ENCODE data around the gene CXCL16. TPM values are rescaled to one million over a fixed set of nuclear protein-coding genes. Genes with fewer than 3 reads are reported as not detected.

CXCL16 gene, protein sequence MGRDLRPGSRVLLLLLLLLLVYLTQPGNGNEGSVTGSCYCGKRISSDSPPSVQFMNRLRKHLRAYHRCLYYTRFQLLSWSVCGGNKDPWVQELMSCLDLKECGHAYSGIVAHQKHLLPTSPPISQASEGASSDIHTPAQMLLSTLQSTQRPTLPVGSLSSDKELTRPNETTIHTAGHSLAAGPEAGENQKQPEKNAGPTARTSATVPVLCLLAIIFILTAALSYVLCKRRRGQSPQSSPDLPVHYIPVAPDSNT
- total RNA-seq: 1 to 10 TPM; 2.7 to 6.7 TPM

DNA sequence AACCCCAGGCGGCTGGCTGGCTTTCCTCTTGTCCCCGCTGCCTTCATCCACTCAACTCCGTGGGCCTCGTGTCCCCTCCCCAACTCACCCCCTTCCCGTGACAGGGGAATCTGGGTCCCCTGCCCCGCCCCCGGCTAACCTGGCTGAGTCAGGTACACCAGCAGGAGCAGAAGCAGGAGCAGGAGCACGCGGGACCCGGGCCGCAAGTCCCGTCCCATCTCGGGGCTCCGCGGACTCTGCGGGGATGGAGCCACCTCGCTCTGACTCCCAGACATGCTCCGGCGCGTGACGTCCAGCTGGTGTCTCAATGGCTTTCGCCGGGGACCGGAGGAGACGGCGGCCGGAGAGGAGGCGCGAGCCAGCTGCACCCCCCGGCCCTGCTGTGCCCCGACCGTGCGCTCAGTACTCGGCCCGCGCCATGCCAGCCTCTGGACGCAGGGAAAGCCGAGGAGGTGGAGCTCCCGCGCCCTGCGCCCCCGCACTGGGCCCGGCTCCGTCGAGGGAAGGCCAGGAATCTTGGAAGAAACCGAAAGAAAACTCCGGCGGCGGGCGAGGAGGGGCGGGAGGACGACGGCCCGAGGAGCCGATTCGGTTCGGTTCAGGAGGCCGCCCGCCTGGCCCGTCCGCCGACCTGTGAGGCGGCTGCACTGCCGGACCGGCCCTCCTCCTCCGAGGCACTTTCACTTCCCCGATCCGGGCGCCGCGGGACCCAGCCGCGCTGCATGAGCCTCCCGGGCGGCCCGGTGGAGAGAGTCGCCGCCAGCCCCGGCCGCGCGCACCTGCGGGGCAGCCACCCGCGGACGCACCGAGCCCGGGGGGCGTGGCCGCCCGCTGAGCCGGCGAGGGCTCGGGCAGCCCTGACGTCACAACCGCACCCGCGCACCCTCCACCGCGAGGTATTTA, at the start of gene CXCL16, which contains the start of gene ZMYND15:
Gene CXCL16, minus strand, starts transcription at position 807 of the 903 bp plus-strand sequence. Its CDS starts 589 bp downstream, at position 218.
Gene ZMYND15, plus strand, starts transcription at position 712 of the 903 bp plus-strand sequence. CDS start 716 bp downstream, outside the sequence.
- peak; percentile 76 for ATAC-seq (replicated peaks)
- Mint-ChIP-seq H3K4me1 (peaks cover 20% of the 10 kb centered on the region), H3K4me3 (peak within 1 kb of the TSS; percentile 85), H3K36me3 (ENCODE audit: low read depth) (no peaks in the 10 kb centered on the region), H3K27me3 (peaks cover 10% of the 10 kb centered on the region), H3K27ac (peak within 1 kb of the TSS; percentile 68), H3K9me3 (no peaks in the 10 kb centered on the region)

GRCh38 chr17:4788807-4789700, 49.3 kb upstream of the CXCL16 start, which contains the start of gene GLTPD2:
Gene GLTPD2, plus strand, starts transcription at chr17:4788964. Its CDS starts 48 bp downstream, at chr17:4789012.
- no peaks in the 10 kb centered on the region for H3K36me3 Mint-ChIP-seq (ENCODE audit: low read depth)
- no peak within 1 kb of the TSS for H3K27ac Mint-ChIP-seq
- peaks cover 7% of the 10 kb centered on the region for H3K4me1 Mint-ChIP-seq
- H3K27me3 Mint-ChIP-seq: peaks cover 13% of the 10 kb centered on the region
- H3K9me3 Mint-ChIP-seq: no peaks in the 10 kb centered on the region
- ATAC-seq (replicated peaks): no peak
- H3K4me3 Mint-ChIP-seq: peak within 1 kb of the TSS; percentile 94

GRCh38 chr17:4788159-4788806, 48.6 kb upstream of the CXCL16 start:
- H3K4me3 Mint-ChIP-seq: peak overlapping the region; percentile 21
- H3K27me3 Mint-ChIP-seq: peaks cover 18% of the 10 kb centered on the region
- peaks cover 7% of the 10 kb centered on the region for H3K4me1 Mint-ChIP-seq
- no peak for ATAC-seq (replicated peaks)
- no peak overlapping the region for H3K27ac Mint-ChIP-seq
- no peaks in the 10 kb centered on the region for H3K36me3 Mint-ChIP-seq (ENCODE audit: low read depth)
- H3K9me3 Mint-ChIP-seq: no peaks in the 10 kb centered on the region

DNA sequence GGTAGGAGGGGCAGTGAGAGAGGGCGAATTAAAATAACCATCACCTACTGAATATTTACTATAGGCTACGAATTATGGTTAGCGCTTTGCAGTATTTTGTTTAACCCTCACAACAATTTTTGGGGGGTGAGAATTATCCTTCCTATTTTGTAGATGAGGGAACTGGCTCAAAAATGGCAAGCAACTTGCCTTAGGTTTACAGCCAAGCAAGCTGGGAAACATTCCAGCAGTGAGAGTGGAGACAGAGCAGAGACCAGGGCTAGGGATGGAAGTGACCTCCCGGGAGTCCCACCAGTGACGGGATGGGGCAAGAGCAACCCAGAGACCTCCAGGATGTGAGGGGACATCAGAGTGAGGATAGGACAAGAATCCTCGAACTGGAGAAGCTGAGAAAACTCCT, 46.8 kb upstream of the CXCL16 start:
- Mint-ChIP-seq H3K4me1 (peaks cover 7% of the 10 kb centered on the region), H3K9me3 (no peaks in the 10 kb centered on the region), H3K27me3 (peaks cover 26% of the 10 kb centered on the region), H3K27ac (no peak overlapping the region), H3K36me3 (ENCODE audit: low read depth) (no peaks in the 10 kb centered on the region), H3K4me3 (no peak overlapping the region)
- ATAC-seq (replicated peaks): no peak

- no peak for ATAC-seq (replicated peaks)
- Mint-ChIP-seq H3K27me3 (peaks cover 26% of the 10 kb centered on the region), H3K9me3 (no peaks in the 10 kb centered on the region), H3K4me3 (peak within 1 kb of the TSS; percentile 25), H3K4me1 (peaks cover 7% of the 10 kb centered on the region), H3K27ac (no peak within 1 kb of the TSS), H3K36me3 (ENCODE audit: low read depth) (no peaks in the 10 kb centered on the region)
Measured at GRCh38 chr17:4786106-4786511, 46.4 kb upstream of the CXCL16 start, which contains the start of gene VMO1. Gene VMO1, minus strand, starts transcription at chr17:4786364. Its CDS starts 12 bp downstream, at chr17:4786352.

- no peak overlapping the region for H3K27ac Mint-ChIP-seq
- no peaks in the 10 kb centered on the region for H3K36me3 Mint-ChIP-seq (ENCODE audit: low read depth)
- peaks cover 29% of the 10 kb centered on the region for H3K27me3 Mint-ChIP-seq
- H3K4me1 Mint-ChIP-seq: peaks cover 3% of the 10 kb centered on the region
- ATAC-seq (replicated peaks): no peak
- no peaks in the 10 kb centered on the region for H3K9me3 Mint-ChIP-seq
- peak overlapping the region; percentile 25 for H3K4me3 Mint-ChIP-seq
Measured at GRCh38 chr17:4785311-4786105, 45.8 kb upstream of the CXCL16 start.

DNA sequence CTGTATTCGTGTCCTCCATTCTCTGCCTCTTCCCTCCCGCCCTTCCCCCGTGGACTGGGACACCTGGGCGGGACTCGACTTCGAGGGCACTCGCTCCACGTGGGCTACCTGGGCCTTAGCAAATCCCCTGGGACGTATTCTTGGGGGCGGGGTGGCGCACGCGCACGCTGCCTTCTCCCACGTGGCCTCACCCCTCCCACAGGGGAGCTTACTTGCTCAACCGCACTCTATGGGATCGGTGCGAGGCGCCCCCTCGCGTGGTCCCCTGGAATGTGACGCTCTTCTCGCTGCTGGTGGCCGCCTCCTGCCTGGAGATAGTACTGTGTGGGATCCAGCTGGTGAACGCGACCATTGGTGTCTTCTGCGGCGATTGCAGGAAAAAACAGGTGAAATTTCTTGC, 42.9 kb upstream of the CXCL16 start:
- H3K36me3 Mint-ChIP-seq (ENCODE audit: low read depth): no peaks in the 10 kb centered on the region
- peak; percentile 39 for ATAC-seq (replicated peaks)
- no peaks in the 10 kb centered on the region for H3K9me3 Mint-ChIP-seq
- H3K27me3 Mint-ChIP-seq: peaks cover 32% of the 10 kb centered on the region
- H3K4me1 Mint-ChIP-seq: no peaks in the 10 kb centered on the region
- H3K4me3 Mint-ChIP-seq: no peak overlapping the region
- no peak overlapping the region for H3K27ac Mint-ChIP-seq

GRCh38 chr17:4780325-4780955, 40.7 kb upstream of the CXCL16 start:
- no peak for ATAC-seq (replicated peaks)
- Mint-ChIP-seq H3K4me3 (no peak overlapping the region), H3K27ac (no peak overlapping the region)

DNA sequence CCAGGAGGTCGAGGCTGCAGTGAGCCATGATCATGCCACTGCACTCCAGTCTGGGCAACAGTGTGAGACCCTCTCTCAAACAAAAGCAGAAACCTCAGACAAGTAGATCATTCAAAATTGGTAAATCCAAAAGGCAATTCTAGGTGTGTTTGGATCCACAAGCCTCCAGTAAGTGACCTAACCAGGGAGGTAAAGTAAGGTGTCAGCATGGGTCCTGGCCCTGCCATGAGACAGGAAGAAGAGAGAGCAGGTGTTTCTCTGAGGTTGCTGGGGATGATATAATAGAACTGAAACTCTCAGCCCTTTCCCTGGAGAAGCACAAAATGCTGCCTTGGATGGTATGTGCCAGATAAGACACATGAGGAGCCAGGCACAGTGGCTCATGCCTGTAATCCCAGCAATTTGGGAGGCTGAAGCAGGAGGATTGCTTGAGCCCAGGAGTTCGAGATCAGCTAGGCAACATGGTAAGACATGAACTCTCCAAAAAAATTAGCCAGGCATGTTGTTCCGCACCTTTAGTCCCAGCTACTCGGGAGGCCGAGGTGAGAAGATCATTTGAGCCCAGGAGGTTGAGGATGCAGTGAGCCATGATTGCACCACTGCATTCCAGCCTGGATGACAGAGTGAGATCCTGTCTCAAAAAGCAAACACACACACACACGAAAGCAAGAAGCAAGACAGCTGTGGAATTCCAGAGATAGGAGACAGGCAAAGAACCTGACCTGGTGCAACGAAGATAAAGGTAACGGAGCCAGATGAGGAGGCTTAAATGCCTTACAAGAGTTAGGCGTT, 38.4 kb upstream of the CXCL16 start:
- H3K36me3 Mint-ChIP-seq (ENCODE audit: low read depth): no peaks in the 10 kb centered on the region
- no peak overlapping the region for H3K27ac Mint-ChIP-seq
- H3K9me3 Mint-ChIP-seq: no peaks in the 10 kb centered on the region
- no peak for ATAC-seq (replicated peaks)
- H3K4me3 Mint-ChIP-seq: no peak overlapping the region
- no peaks in the 10 kb centered on the region for H3K4me1 Mint-ChIP-seq
- H3K27me3 Mint-ChIP-seq: peaks cover 24% of the 10 kb centered on the region

More at GRCh38 chr17:4780325-4780955, 40.7 kb upstream of the CXCL16 start:
- Mint-ChIP-seq H3K36me3 (ENCODE audit: low read depth) (no peaks in the 10 kb centered on the region), H3K27me3 (peaks cover 26% of the 10 kb centered on the region), H3K4me1 (no peaks in the 10 kb centered on the region), H3K9me3 (no peaks in the 10 kb centered on the region)

- Mint-ChIP-seq H3K4me1 (peaks cover 6% of the 10 kb centered on the region), H3K4me3 (no peak overlapping the region), H3K27ac (peak overlapping the region; percentile 41), H3K36me3 (ENCODE audit: low read depth) (no peaks in the 10 kb centered on the region), H3K27me3 (peaks cover 14% of the 10 kb centered on the region), H3K9me3 (no peaks in the 10 kb centered on the region)
- no peak for ATAC-seq (replicated peaks)
Measured at GRCh38 chr17:4772235-4772613, 32.5 kb upstream of the CXCL16 start.

DNA sequence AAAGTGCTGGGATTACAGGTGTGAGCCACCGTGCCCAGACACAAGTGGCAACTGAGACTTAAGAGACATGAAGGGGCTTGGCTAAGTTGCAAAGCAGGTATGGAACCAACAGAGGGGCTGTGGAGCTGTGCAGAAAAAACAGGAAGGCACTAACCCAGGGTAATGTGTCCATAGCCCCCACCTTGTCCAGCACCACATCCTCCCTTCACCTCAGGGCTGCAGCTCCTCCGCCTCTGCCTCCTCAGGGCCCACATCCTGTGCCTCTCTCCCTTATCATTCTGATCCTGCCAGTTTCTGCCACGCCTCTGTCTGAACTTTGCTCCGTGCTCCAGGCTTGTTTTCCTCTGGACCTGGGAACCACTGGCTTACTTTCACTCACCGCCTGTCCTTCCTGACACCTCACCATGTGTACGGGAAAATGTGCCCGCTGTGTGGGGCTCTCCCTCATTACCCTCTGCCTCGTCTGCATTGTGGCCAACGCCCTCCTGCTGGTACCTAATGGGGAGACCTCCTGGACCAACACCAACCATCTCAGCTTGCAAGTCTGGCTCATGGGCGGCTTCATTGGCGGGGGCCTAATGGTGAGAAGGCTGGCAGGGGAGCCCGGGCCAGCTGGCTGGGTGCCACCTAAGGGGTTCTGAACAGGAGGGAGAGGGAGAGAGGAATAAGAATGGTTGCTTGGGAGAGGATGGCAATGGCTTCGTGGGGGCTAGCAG, 31.9 kb upstream of the CXCL16 start, which contains the start of gene TM4SF5:
Gene TM4SF5, plus strand, starts transcription at position 368 of the 716 bp plus-strand sequence. Its CDS starts 37 bp downstream, at position 405.
- Mint-ChIP-seq H3K4me3 (no peak within 1 kb of the TSS), H3K36me3 (ENCODE audit: low read depth) (no peaks in the 10 kb centered on the region), H3K27me3 (peaks cover 14% of the 10 kb centered on the region), H3K9me3 (no peaks in the 10 kb centered on the region), H3K27ac (peak within 1 kb of the TSS; percentile 41), H3K4me1 (peaks cover 6% of the 10 kb centered on the region)
- peak; percentile 65 for ATAC-seq (replicated peaks)
